Measurements from ENCODE around the gene CDS1. TPM values are rescaled to one million over a fixed set of nuclear protein-coding genes. Genes with fewer than 3 reads are reported as not detected.

Gene CDS1
- total and polyA plus RNA-seq, 2 donors (not counting 3 experiments of a cell fraction or from before 2014, with no cell fraction given), result 0.01 TPM; not detected in 1

DNA sequence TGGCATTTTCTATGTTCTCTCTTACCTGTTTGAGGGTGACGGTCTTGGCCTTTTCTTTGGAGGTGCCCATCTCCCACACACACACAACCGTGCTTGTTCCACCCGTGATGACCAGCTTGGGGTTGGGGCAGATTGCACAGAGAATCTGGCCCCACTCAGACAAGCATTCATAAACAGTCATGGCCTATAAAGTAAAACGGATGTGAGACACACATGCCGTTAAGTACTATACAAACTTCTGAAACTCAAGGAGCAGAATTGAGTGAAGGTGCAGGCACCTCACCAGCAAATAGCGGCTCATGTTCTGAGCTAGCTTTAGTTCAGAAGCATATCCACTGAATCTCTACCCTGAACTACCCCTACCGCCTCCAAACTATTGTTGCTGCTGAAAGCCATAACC is 107.6 kb downstream of the CDS1 start:
- Histone ChIP-seq H3K79me2 (ENCODE audit: control insufficient read depth, insufficient read depth, low read length) (no peaks in the 10 kb centered on the region), H2AFZ (ENCODE audit: low read depth, low read length) (no peak overlapping the region), H3K27me3 (ENCODE audit: control insufficient read depth in 2 of 2, insufficient read depth in 2 of 2, low read length in 2 of 2) (no peaks in the 10 kb centered on the region), H3K9me1 (replicated peaks; ENCODE audit: control insufficient read depth, extremely low read depth, insufficient read depth, low read length) (no peaks in the 10 kb centered on the region), H3K4me2 (ENCODE audit: insufficient read depth, low read length) (no peak overlapping the region), H4K20me1 (replicated peaks; ENCODE audit: control insufficient read depth, extremely low read depth, insufficient read depth, low read length) (no peaks in the 10 kb centered on the region), H3K4me1 (ENCODE audit: control insufficient read depth, extremely low read depth, insufficient read depth, low read length) (peaks cover 34% of the 10 kb centered on the region), H3K4me3 (replicated peaks in 1 of 3; ENCODE audit: insufficient read depth in 1 of 3, low read depth in 1 of 3, low read length in 3 of 3) (no peak overlapping the region), H3K9ac (replicated peaks; ENCODE audit: extremely low read depth, insufficient read depth, low read length) (no peak overlapping the region), H3K36me3 (ENCODE audit: control insufficient read depth in 2 of 2, extremely low read depth in 1 of 2, insufficient read depth in 2 of 2, low read length in 2 of 2) (peaks cover 18 to 33% of the 10 kb centered on the region in 2 experiments), H3K27ac (ENCODE audit: insufficient read depth, low read depth, low read length) (peak overlapping the region; percentile 8), H3K9me3 (replicated peaks; ENCODE audit: control insufficient read depth, insufficient read depth, low read length) (no peaks in the 10 kb centered on the region)
- no peak for DNase-seq (ENCODE audit: low read depth, low spot score)
- dilution Hi-C loops (cut with MboI; ENCODE audit: extremely low pct_ligation_motif_present, low sequenced_read_pairs), result no loop called here
- intact Hi-C loops (cut with micrococcal nuclease), result loop anchor here (2.0 kb wide), 1 partner anchor 276 kb away; the partner anchor contains the start of gene WDFY3
- BruUV-seq (replicated peaks), result no TSS peak
- ChIA-PET POLR2A (no interaction called here), CTCF (interaction anchor here (1.0 to 1.9 kb wide), 3 partner anchors 11 to 281 kb away, joined by 3 to 7 read pairs (median 6); no protein-coding TSS in a partner anchor)
- FAIRE-seq, result peak; percentile 8
- TF ChIP-seq POLR2AphosphoS5 (IDR thresholded peaks at IDR 0.05; ENCODE audit: insufficient read depth, low read depth, low read length) (no peak), FOS (IDR thresholded peaks at IDR 0.05; ENCODE audit: borderline replicate concordance, insufficient read depth, low read length) (no peak), POLR2A (IDR thresholded peaks at IDR 0.05; ENCODE audit: low read depth, low read length) (no peak), MYC (IDR thresholded peaks at IDR 0.05; ENCODE audit: low read depth, low read length) (no peak), JUN (IDR thresholded peaks at IDR 0.05; ENCODE audit: borderline replicate concordance, insufficient read depth, insufficient read length, low read depth) (no peak), EZH2 (IDR thresholded peaks at IDR 0.05; ENCODE audit: borderline replicate concordance, low read depth, low read length, severe bottlenecking) (no peak), GATA2 (IDR thresholded peaks at IDR 0.05; ENCODE audit: insufficient read depth, insufficient read length, low read depth, low read length) (no peak)
- TF ChIP-seq, protein P1, sequence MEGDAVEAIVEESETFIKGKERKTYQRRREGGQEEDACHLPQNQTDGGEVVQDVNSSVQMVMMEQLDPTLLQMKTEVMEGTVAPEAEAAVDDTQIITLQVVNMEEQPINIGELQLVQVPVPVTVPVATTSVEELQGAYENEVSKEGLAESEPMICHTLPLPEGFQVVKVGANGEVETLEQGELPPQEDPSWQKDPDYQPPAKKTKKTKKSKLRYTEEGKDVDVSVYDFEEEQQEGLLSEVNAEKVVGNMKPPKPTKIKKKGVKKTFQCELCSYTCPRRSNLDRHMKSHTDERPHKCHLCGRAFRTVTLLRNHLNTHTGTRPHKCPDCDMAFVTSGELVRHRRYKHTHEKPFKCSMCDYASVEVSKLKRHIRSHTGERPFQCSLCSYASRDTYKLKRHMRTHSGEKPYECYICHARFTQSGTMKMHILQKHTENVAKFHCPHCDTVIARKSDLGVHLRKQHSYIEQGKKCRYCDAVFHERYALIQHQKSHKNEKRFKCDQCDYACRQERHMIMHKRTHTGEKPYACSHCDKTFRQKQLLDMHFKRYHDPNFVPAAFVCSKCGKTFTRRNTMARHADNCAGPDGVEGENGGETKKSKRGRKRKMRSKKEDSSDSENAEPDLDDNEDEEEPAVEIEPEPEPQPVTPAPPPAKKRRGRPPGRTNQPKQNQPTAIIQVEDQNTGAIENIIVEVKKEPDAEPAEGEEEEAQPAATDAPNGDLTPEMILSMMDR (IDR thresholded peaks at IDR 0.05; ENCODE audit: extremely low read depth in 1 of 2, insufficient read depth in 1 of 2, low read depth in 1 of 2, low read length in 2 of 2), result no peak
- TF ChIP-seq, protein P2, sequence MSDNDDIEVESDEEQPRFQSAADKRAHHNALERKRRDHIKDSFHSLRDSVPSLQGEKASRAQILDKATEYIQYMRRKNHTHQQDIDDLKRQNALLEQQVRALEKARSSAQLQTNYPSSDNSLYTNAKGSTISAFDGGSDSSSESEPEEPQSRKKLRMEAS (IDR thresholded peaks at IDR 0.05; ENCODE audit: insufficient read depth, insufficient read length), result no peak
